Tibial artery (tissue), 4 donors: Measurements from ENCODE around the gene PSAP.

Experiments used
- DNase-seq, 2 donors: peaks; one replicate each; pipeline ENCODE4 v3.0.0-alpha.2; 2019
- H3K27ac ChIP-seq, 2 donors: fragments of 200-600 bp; sonication (generic) in 1 of 2; 1 replicate in 1 of 2; 2 replicates in 1 of 2; pipeline ENCODE4 v1.5.1; 2018 to 2019; ENCODE audit warnings: mild to moderate bottlenecking in 1 of 2
- H3K27me3 ChIP-seq, 2 donors: fragments of 200-600 bp; sonication (generic) in 1 of 2; one replicate each; pipeline versions ENCODE4 v1.5.1 to v1.6.0; 2016 to 2019
- H3K36me3 ChIP-seq, 3 donors: fragments of 200-600 bp; sonication (generic) in 2 of 3; one replicate each; pipeline ENCODE4 v1.5.1; 2016 to 2019; ENCODE audit warnings: mild to moderate bottlenecking in 2 of 3
- H3K4me1 ChIP-seq, 4 donors: fragments of 200-600 bp; sonication (generic) in 2 of 4; 1 replicate in 3 of 4; 2 replicates in 1 of 4; pipeline ENCODE4 v1.5.1; 2016 to 2019
- H3K4me3 ChIP-seq, 2 donors: fragments of 200-600 bp; sonication (generic) in 1 of 2; 1 replicate in 1 of 2; 2 replicates in 1 of 2; pipeline ENCODE4 v1.5.1; 2018 to 2019; ENCODE audit warnings: mild to moderate bottlenecking in 2 of 2
- H3K9me3 ChIP-seq, 3 donors: fragments of 200-600 bp; sonication (generic) in 1 of 3; one replicate each; pipeline ENCODE4 v1.5.1; 2016 to 2019
- intact Hi-C: fragments of 100-400 bp; cut with DNase I; formaldehyde crosslinking; loops from one replicate; pipeline ENCODE4 v1.15.0; 2023; ENCODE audit warnings: low total_unique reads
- TF ChIP-seq, protein P1 (sequence below), 2 experiments: fragments of 200-600 bp in 1 of 2; fragments of 450-650 bp in 1 of 2; IDR thresholded peaks; one replicate each; pipeline ENCODE4 v1.5.1; 2017 to 2019; ENCODE audit warnings: antibody characterized with exemption in 2 of 2, mild to moderate bottlenecking in 1 of 2, moderate library complexity in 1 of 2

The PSAP gene

DNA sequence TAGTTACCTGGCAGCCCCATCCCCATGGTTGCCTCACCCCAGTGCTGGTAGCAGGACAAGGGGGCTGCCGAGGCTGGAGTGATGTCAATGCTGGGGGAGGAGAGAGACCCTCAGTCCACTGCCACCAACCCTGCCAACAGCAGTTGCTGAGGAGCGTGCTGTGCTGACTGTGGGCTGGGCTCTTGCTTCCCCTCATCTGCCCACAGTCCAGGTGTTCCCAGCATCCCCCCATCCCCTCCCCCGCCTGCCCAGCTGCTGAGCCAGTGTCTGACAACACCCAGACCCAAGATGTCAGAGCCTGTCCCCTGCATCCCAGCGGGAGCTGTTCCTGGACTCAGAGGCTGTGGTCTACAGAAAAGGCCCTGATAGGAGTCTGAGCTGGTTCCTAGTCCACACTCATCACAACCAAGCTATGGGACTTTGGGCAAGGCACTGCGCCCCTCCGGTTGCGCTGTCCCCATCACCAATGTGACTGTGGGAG lies 14.6 kb upstream of the PSAP start:
- DNase-seq = peak in 1 of 2 donors; percentile 15
- Histone ChIP-seq H3K36me3 (no peaks in the 10 kb centered on the region), H3K27me3 (no peaks in the 10 kb centered on the region), H3K27ac (no peak overlapping the region), H3K4me1 (peaks cover 3 to 23% (median 11%) of the 10 kb centered on the region in 4 donors), H3K4me3 (no peak overlapping the region), H3K9me3 (no peaks in the 10 kb centered on the region)
- intact Hi-C loops = no loop called here
- TF ChIP-seq, protein P1, sequence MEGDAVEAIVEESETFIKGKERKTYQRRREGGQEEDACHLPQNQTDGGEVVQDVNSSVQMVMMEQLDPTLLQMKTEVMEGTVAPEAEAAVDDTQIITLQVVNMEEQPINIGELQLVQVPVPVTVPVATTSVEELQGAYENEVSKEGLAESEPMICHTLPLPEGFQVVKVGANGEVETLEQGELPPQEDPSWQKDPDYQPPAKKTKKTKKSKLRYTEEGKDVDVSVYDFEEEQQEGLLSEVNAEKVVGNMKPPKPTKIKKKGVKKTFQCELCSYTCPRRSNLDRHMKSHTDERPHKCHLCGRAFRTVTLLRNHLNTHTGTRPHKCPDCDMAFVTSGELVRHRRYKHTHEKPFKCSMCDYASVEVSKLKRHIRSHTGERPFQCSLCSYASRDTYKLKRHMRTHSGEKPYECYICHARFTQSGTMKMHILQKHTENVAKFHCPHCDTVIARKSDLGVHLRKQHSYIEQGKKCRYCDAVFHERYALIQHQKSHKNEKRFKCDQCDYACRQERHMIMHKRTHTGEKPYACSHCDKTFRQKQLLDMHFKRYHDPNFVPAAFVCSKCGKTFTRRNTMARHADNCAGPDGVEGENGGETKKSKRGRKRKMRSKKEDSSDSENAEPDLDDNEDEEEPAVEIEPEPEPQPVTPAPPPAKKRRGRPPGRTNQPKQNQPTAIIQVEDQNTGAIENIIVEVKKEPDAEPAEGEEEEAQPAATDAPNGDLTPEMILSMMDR (IDR thresholded peaks at IDR 0.05) = no peak

DNA sequence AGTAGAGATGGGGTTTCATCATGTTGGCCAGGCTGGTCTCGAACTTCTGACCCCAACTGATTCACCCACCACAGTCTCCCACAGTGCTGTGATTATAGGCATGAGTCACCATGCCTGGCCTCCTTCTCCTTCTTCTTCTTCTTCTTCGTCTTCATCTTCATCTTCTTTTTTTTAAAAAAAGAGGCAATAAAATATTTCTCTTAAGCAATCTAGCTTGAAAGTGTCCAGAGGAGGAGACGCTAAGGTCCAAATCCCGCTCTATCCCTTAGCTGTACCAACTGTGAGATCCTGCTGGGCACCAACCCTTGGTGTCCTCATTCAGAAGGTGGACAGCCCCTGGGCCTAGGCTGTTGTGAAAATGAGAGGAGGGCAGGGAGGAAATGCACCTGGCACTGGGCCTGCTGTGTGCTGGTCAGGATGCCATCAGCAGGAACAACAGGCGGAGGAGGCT lies 13.9 kb upstream of the PSAP start:
- Histone ChIP-seq H3K9me3 (no peaks in the 10 kb centered on the region), H3K4me1 (peaks cover 3 to 27% (median 16%) of the 10 kb centered on the region in 4 donors), H3K36me3 (no peaks in the 10 kb centered on the region), H3K27ac (no peak overlapping the region), H3K4me3 (no peak overlapping the region), H3K27me3 (no peaks in the 10 kb centered on the region)
- intact Hi-C loops = no loop called here
- DNase-seq = peak in 1 of 2 donors; percentile 12
- TF ChIP-seq, protein P1 (IDR thresholded peaks at IDR 0.05) = no peak

GRCh38 chr10:71863203-71863602 lies 12.2 kb upstream of the PSAP start:
- TF ChIP-seq, protein P1 (IDR thresholded peaks at IDR 0.05) = no peak
- Histone ChIP-seq H3K27ac (peak overlapping the region in 1 of 2 donors; percentile 97), H3K9me3 (no peaks in the 10 kb centered on the region), H3K36me3 (no peaks in the 10 kb centered on the region), H3K4me3 (no peak overlapping the region), H3K4me1 (peaks cover 3 to 31% (median 21%) of the 10 kb centered on the region in 4 donors), H3K27me3 (no peaks in the 10 kb centered on the region)
- peak in 1 of 2 donors; percentile 3 for DNase-seq
- intact Hi-C loops = no loop called here

GRCh38 chr10:71860243-71861029 lies 9.4 kb upstream of the PSAP start:
- H3K9me3 ChIP-seq = no peaks in the 10 kb centered on the region
- intact Hi-C loops = no loop called here
- no peak overlapping the region for H3K4me3 ChIP-seq
- H3K27me3 ChIP-seq = no peaks in the 10 kb centered on the region
- peaks cover 3 to 28% (median 21%) of the 10 kb centered on the region in 4 donors for H3K4me1 ChIP-seq
- H3K36me3 ChIP-seq = no peaks in the 10 kb centered on the region
- DNase-seq = peak; percentile 98 to 99
- TF ChIP-seq, protein P1 (IDR thresholded peaks at IDR 0.05) = no peak
- H3K27ac ChIP-seq = peak overlapping the region; percentile 76 to 97

GRCh38 chr10:71857934-71858890 lies 7.2 kb upstream of the PSAP start:
- Histone ChIP-seq H3K4me3 (no peak overlapping the region), H3K27ac (peak overlapping the region in 1 of 2 donors; percentile 89), H3K36me3 (no peaks in the 10 kb centered on the region), H3K4me1 (peaks cover 3 to 28% (median 21%) of the 10 kb centered on the region in 4 donors), H3K9me3 (no peaks in the 10 kb centered on the region), H3K27me3 (no peaks in the 10 kb centered on the region)
- intact Hi-C loops = no loop called here
- peak; percentile 69 to 76 for DNase-seq
- TF ChIP-seq, protein P1 (IDR thresholded peaks at IDR 0.05) = no peak
